ENCODE results near the gene SORCS3.

DNA sequence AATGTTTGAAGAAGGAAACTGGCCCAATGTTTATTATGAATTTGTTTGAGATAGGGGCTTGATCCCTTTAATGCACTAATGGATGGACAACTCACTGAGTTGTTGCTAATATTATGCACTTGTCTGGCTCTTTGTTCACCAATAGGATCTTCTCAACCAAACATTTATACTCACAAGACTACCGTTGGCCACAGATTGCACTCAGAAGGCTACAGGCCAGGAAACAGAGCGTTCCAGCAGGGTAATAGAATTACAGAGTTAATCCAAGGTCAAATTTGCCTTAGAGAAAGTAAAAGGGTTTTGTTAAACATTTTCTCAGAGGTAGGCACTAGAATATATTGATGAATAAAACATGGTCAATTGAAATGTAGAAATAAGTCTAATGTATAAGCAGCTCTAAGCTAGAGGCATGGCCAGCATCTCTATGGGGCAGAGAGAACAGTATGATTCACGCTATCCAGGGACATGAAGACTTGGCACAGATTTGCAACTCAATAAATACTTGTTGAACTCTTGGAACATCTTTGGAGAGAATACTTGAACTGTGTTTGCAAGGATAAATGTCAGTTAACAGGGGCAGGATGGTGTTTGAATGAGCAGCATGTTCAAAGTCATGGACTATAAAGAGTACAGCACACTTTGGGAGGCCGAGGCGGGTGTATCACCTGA lies 606.9 kb downstream of the SORCS3 start:
- TF ChIP-seq, protein P1, sequence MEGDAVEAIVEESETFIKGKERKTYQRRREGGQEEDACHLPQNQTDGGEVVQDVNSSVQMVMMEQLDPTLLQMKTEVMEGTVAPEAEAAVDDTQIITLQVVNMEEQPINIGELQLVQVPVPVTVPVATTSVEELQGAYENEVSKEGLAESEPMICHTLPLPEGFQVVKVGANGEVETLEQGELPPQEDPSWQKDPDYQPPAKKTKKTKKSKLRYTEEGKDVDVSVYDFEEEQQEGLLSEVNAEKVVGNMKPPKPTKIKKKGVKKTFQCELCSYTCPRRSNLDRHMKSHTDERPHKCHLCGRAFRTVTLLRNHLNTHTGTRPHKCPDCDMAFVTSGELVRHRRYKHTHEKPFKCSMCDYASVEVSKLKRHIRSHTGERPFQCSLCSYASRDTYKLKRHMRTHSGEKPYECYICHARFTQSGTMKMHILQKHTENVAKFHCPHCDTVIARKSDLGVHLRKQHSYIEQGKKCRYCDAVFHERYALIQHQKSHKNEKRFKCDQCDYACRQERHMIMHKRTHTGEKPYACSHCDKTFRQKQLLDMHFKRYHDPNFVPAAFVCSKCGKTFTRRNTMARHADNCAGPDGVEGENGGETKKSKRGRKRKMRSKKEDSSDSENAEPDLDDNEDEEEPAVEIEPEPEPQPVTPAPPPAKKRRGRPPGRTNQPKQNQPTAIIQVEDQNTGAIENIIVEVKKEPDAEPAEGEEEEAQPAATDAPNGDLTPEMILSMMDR (conservative IDR thresholded peaks at IDR 0.05; ENCODE audit: low read depth, low read length), result no peak
- no peak for TF ChIP-seq EZH2 (IDR thresholded peaks at IDR 0.05; ENCODE audit: low read length, unreplicated experiment)

Data from PC-3 (cell line).